ENCODE measurements around the gene CD200R1.

Gene CD200R1

DNA sequence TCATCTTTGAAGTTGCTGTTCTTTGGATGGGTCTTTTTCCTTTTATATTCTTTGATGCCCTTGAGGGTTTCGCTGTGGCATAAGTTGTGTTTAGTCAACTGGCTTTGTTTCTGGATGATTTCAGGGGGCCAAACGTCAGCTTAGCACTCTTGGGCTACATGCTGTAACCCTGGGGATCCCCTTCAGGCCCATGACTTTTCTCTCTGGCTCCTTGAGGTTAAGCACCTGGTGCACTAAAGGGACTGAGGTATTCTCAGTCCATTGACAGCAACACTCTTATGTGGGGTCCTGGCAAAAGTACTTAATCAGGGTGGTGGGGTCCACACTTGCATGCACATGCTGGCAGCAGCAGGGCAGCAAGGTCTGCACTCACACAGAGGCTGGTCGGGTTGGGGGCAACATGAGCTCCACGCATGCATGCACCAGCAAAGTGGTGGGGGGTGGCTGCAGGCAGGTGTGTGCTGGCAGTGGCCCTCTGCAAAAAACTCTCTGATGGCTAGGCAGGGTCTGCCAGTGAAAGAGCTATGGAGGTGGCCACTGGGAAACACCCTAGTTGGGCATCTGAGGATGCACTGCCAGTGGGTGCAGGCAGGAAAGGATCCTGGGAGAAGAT, 90.1 kb downstream of the CD200R1 start:
- no peak for DNase-seq

DNA sequence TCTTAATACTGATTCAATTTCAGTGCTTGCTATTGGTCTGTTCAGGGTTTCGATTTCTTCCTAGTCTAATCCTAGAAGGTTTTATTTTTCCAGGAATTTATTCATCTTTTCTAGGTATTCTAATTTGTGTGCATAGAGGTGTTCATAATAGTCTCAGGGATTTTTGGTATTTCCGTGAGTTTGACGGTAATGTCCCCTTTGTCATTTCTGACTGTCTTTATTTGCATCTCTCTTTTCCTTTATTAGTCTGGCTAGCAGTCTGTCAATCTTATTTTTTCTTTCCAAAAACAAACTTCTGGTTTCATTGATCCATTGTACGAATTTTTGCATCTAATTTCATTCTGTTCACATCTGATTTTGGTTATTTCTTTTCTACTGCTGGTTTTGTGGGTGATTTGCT, 93.0 kb downstream of the CD200R1 start:
- DNase-seq, result no peak

DNA sequence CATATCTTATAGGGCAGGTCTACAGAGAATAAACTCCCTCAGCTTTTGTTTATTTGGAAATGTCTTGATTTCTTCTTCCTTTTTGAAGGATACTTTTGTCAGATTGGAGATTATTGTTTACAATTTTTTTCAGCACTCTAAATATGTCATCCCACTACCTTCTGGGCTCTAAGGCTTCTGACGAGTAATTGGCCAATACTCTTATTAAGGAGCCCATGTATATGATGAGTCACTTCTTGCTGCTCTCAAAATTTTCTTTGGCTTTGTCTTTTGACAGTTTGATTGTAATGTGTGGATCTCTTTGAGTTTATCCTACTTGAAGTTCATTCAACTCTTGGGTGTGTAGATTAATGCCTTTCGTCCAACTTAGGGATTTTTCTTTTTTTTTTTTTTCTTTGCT, 99.3 kb downstream of the CD200R1 start:
- DNase-seq, result no peak

DNA sequence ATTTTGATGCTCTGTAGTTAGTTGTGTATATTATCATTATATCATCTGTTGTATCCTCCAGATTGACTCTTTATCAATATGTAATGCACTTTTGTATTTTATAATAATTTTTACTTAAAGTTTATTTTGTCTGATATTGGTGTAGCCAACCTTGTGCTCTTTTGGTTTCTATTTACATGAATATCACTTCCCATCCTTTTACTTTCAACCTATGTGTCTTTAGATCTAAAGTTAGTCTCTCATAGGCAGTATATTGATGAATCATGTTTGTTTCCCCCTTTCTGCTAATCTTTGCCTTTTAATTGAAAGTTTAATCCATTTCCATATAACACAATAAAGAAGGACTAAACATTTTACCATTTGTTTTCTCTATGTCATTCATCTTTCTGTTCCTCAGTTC, 100.2 kb downstream of the CD200R1 start:
- DNase-seq, result no peak

DNA sequence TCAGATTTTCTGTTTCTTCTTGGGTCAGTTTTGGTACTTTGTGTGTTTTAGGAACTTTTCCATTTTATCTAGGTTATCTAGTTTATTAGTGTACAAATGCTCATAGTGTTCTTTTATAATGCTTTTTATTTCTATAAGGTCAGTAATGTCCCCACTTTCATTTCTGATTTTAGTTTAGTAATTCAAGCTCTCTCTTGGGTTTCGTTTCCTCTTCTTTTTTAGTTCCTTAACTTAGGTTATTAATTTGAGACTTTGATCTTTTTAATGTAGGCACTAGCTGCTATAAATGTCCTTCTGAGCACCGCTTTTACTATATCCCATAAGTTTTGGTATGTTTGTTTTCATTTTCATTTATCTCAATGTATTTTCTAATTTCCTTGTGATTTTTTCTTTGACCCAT, 101.3 kb downstream of the CD200R1 start:
- DNase-seq, result no peak

DNA sequence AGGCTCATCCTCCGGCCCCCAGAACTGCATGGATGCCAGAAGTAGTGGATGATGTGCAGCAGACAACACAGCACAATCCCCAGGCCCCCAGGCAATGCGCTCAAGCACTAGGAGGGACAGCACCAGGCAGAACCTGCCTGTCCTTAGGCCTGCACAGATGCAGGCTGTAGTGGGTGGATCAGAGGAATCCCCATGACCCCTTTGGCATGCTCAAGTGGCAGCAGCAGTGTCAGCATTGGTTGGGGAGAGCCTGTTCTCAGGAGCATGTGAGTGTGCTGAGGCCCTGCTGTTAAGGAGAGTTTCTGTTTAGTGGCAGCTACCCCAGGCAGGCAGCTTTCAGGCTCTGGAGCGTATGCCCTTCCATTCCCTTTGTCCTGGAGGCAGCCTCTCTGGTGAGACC, 103.2 kb downstream of the CD200R1 start:
- no peak for DNase-seq

Data from activated gamma-delta T cell (primary cell).